ENCODE data around the gene FAM13C.

Gene FAM13C

GRCh38 chr10:59265141-59265540 lies 97.2 kb downstream of the FAM13C start:
- TF ChIP-seq, protein P1, sequence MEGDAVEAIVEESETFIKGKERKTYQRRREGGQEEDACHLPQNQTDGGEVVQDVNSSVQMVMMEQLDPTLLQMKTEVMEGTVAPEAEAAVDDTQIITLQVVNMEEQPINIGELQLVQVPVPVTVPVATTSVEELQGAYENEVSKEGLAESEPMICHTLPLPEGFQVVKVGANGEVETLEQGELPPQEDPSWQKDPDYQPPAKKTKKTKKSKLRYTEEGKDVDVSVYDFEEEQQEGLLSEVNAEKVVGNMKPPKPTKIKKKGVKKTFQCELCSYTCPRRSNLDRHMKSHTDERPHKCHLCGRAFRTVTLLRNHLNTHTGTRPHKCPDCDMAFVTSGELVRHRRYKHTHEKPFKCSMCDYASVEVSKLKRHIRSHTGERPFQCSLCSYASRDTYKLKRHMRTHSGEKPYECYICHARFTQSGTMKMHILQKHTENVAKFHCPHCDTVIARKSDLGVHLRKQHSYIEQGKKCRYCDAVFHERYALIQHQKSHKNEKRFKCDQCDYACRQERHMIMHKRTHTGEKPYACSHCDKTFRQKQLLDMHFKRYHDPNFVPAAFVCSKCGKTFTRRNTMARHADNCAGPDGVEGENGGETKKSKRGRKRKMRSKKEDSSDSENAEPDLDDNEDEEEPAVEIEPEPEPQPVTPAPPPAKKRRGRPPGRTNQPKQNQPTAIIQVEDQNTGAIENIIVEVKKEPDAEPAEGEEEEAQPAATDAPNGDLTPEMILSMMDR (IDR thresholded peaks at IDR 0.05): no peak

DNA sequence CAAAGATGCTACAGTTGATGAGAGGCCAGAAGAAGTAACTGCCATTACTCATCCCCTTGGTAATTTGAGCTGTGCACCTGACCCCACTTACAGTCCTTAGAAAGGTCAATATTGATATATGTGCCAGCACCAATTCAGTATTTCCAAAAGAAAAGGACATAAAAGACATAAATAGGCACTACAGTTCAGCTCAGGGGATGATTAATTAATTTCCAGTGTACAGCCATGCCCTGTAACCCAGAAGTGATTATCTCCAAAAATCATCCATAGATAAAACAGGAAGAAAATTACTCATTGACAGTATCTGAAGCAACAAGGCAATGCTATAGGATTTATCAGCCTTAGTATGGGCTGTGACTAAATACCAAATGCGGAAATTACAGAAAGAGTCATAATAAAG lies 103.5 kb downstream of the FAM13C start:
- TF ChIP-seq, protein P1 (IDR thresholded peaks at IDR 0.05): no peak

DNA sequence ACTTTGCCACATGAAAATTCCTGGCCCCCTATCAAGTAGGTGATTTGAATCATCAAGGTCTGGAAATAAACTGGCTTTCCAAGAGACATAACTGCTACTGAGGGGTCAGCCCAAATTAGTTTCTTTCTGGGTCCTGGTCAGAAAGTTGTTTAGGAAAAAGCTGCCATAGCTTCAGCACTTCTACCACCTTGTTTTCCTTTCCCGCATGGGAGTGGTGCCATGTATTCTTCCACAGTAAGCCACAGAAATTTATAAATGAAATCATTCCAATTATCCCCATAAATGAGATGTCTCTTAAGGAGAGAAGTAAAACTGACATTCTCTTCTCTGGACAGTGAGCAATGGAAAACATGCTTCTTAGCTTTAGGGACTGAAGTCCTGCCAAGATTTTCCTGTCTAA lies 105.1 kb downstream of the FAM13C start:
- TF ChIP-seq, protein P1 (IDR thresholded peaks at IDR 0.05): no peak

DNA sequence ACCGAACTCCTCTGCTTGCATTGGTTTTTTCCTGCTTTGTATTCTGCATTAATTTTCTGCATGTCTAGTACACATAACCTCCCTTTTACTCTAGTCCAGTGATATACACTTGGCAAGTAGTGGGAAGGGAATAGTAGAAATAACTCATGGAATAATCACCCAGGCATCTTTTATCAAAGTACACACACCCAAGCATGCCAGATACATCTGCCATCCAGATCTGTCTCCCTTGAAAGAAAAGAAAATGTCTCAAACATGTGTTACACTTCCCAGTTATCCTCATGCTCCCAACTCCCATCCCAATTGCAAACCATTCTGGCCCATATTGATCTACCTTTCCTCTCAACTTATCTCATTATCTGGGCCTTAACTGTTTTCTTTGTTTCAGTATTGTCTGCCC lies 106.9 kb downstream of the FAM13C start:
- TF ChIP-seq, protein P1 (IDR thresholded peaks at IDR 0.05): no peak

GRCh38 chr10:59252491-59252890 lies 109.9 kb downstream of the FAM13C start:
- TF ChIP-seq, protein P1 (IDR thresholded peaks at IDR 0.05): no peak

- TF ChIP-seq, protein P1 (IDR thresholded peaks at IDR 0.05): no peak
Observed at GRCh38 chr10:59245686-59246085, 116.7 kb downstream of the FAM13C start.

- TF ChIP-seq, protein P1 (IDR thresholded peaks at IDR 0.05): no peak
Observed at GRCh38 chr10:59244871-59245270, 117.5 kb downstream of the FAM13C start.

GRCh38 chr10:59243611-59244195 lies 118.6 kb downstream of the FAM13C start:
- TF ChIP-seq, protein P1 (IDR thresholded peaks at IDR 0.05): no peak

All from LNCAP (cell line).